H9 (cell line): ENCODE results near the gene DAB2IP. TPM values are rescaled to one million over a fixed set of nuclear protein-coding genes. Genes with fewer than 3 reads are reported as not detected.
A peak's percentile ranks its signal among the peaks of the same experiment; 100 is the strongest.

Experiments used
- DNase-seq: peaks from one replicate; pipeline ENCODE4 v3.0.0-alpha.2; 2017
- H2AFZ ChIP-seq: one replicate; pipeline ENCODE4 v1.6.1; 2013; ENCODE audit warnings: mild to moderate bottlenecking, low read length, control low read depth, moderate library complexity
- H2AK5ac ChIP-seq: 2 replicates; pipeline ENCODE4 v1.6.1; 2013; ENCODE audit warnings: low read length, control low read depth, mixed read lengths; ENCODE audit not compliant: insufficient read length
- H2BK120ac ChIP-seq: one replicate; pipeline ENCODE4 v1.6.1; 2013; ENCODE audit warnings: low read depth, mild to moderate bottlenecking, low read length, control low read depth, inconsistent platforms; ENCODE audit not compliant: poor library complexity, severe bottlenecking
- H2BK12ac ChIP-seq: 2 replicates; pipeline ENCODE4 v1.6.1; 2013; ENCODE audit warnings: low read length, control low read depth, mixed read lengths, low read depth; ENCODE audit not compliant: insufficient read length
- H2BK15ac ChIP-seq: 2 replicates; pipeline ENCODE4 v1.6.1; 2013; ENCODE audit warnings: low read depth, low read length, control low read depth
- H2BK20ac ChIP-seq: one replicate; pipeline ENCODE4 v1.6.1; 2013; ENCODE audit warnings: low read depth, mild to moderate bottlenecking, low read length, control low read depth, inconsistent platforms; ENCODE audit not compliant: poor library complexity, severe bottlenecking
- H2BK5ac ChIP-seq: 2 replicates; pipeline ENCODE4 v1.6.1; 2013; ENCODE audit warnings: low read length, control low read depth, mixed read lengths; ENCODE audit not compliant: insufficient read length
- H3K14ac ChIP-seq: 2 replicates; pipeline ENCODE4 v1.6.1; 2013; ENCODE audit warnings: low read length, control low read depth; ENCODE audit not compliant: insufficient read depth
- H3K18ac ChIP-seq: 2 replicates; pipeline ENCODE4 v1.6.1; 2013; ENCODE audit warnings: low read depth, mild to moderate bottlenecking, mixed read lengths, low read length, control low read depth; ENCODE audit not compliant: insufficient read length
- H3K23ac ChIP-seq: 2 replicates; pipeline ENCODE4 v1.6.1; 2013; ENCODE audit warnings: low read length, control low read depth, mixed read lengths, low read depth; ENCODE audit not compliant: insufficient read length
- H3K23me2 ChIP-seq: 2 replicates; pipeline ENCODE4 v1.6.1; 2013; ENCODE audit warnings: low read depth, mild to moderate bottlenecking, mixed read lengths, low read length, control low read depth; ENCODE audit not compliant: insufficient read length, poor library complexity, severe bottlenecking
- H3K27ac ChIP-seq: 2 replicates; pipeline ENCODE4 v1.5.1; 2013; ENCODE audit warnings: low read length, control low read depth, mixed read lengths, low read depth; ENCODE audit not compliant: insufficient read length
- H3K27me3 ChIP-seq: 2 replicates; pipeline ENCODE4 v1.6.1; 2013; ENCODE audit warnings: low read length, control low read depth, inconsistent platforms; ENCODE audit not compliant: insufficient read depth
- H3K4ac ChIP-seq: 2 replicates; pipeline ENCODE4 v1.6.1; 2013; ENCODE audit warnings: low read depth, mild to moderate bottlenecking, control low read depth, inconsistent platforms, low read length, moderate library complexity
- H3K4me1 ChIP-seq: 2 replicates; pipeline ENCODE4 v1.6.1; 2013; ENCODE audit warnings: low read length, control low read depth, inconsistent platforms; ENCODE audit not compliant: insufficient read depth
- H3K4me2 ChIP-seq: 2 replicates; pipeline ENCODE4 v1.6.1; 2013; ENCODE audit warnings: low read length, control low read depth, mixed read lengths; ENCODE audit not compliant: insufficient read length, insufficient read depth
- H3K56ac ChIP-seq: 2 replicates; pipeline ENCODE4 v1.6.1; 2013; ENCODE audit warnings: low read depth, mild to moderate bottlenecking, mixed read lengths, low read length, control low read depth; ENCODE audit not compliant: insufficient read length
- H3K79me1 ChIP-seq: 2 replicates; pipeline ENCODE4 v1.6.1; 2013; ENCODE audit warnings: low read depth, mild to moderate bottlenecking, moderate library complexity, low read length, control low read depth, inconsistent platforms; ENCODE audit not compliant: insufficient read depth, poor library complexity, severe bottlenecking
- H3K79me2 ChIP-seq: 2 replicates; pipeline ENCODE4 v1.6.1; 2013; ENCODE audit warnings: low read length, control low read depth, inconsistent platforms; ENCODE audit not compliant: insufficient read depth
- H3K9ac ChIP-seq: 2 replicates; pipeline ENCODE4 v1.6.1; 2013; ENCODE audit warnings: low read length, control low read depth, mixed read lengths; ENCODE audit not compliant: insufficient read length; ENCODE audit errors: extremely low read depth
- H3K9me3 ChIP-seq: one replicate; pipeline ENCODE4 v1.6.1; 2013; ENCODE audit warnings: low read depth, low read length, inconsistent platforms; ENCODE audit not compliant: control insufficient read depth
- H3T11ph ChIP-seq: one replicate; pipeline ENCODE4 v1.6.1; 2013; ENCODE audit warnings: mild to moderate bottlenecking, low read length, control low read depth, inconsistent platforms
- H4K20me1 ChIP-seq: one replicate; pipeline ENCODE4 v1.6.1; 2013; ENCODE audit not compliant: control insufficient read depth, insufficient read length, insufficient read depth
- H4K5ac ChIP-seq: 2 replicates; pipeline ENCODE4 v1.6.1; 2013; ENCODE audit warnings: low read depth, mild to moderate bottlenecking, mixed read lengths, low read length, control low read depth; ENCODE audit not compliant: insufficient read length
- H4K8ac ChIP-seq: replicated peaks from 2 replicates; pipeline ENCODE4 v1.6.1; 2013; ENCODE audit warnings: low read length, control low read depth, mixed read lengths, low read depth; ENCODE audit not compliant: insufficient read length
- H4K91ac ChIP-seq: 2 replicates; pipeline ENCODE4 v1.6.1; 2013; ENCODE audit warnings: low read depth, mild to moderate bottlenecking, moderate library complexity, mixed read lengths, low read length, control low read depth; ENCODE audit not compliant: insufficient read length
- H3K27ac Mint-ChIP-seq, 3 experiments: 2 replicates in 2 of 3; 3 replicates in 1 of 3; pipeline ENCODE4 v1.8.0; 2020 to 2021; ENCODE audit warnings: mixed read lengths in 3 of 3, mild to moderate bottlenecking in 1 of 3, moderate library complexity in 1 of 3
- H3K27me3 Mint-ChIP-seq: 2 replicates; pipeline ENCODE4 v1.8.0; 2021; ENCODE audit warnings: low read depth, mild to moderate bottlenecking, moderate library complexity, mixed read lengths
- H3K36me3 Mint-ChIP-seq, 3 experiments: 2 replicates in 2 of 3; 3 replicates in 1 of 3; pipeline ENCODE4 v1.8.0; 2020 to 2021; ENCODE audit warnings: low read depth in 3 of 3, mixed read lengths in 3 of 3; ENCODE audit not compliant: insufficient read depth in 1 of 3
- H3K4me1 Mint-ChIP-seq, 2 experiments: 2 replicates each; pipeline ENCODE4 v1.8.0; 2020; ENCODE audit warnings: mixed read lengths in 2 of 2
- H3K4me3 Mint-ChIP-seq, 2 experiments: 2 replicates in 1 of 2; 3 replicates in 1 of 2; pipeline ENCODE4 v1.8.0; 2020 to 2021; ENCODE audit warnings: mild to moderate bottlenecking in 2 of 2, mixed read lengths in 2 of 2, moderate library complexity in 1 of 2
- H3K9me3 Mint-ChIP-seq, 2 experiments: 2 replicates in 1 of 2; 3 replicates in 1 of 2; pipeline ENCODE4 v1.8.0; 2020; ENCODE audit warnings: mild to moderate bottlenecking in 2 of 2, mixed read lengths in 2 of 2, moderate library complexity in 1 of 2
- CTCF ChIP-seq: fragments of 200-600 bp; sonication (generic); conservative IDR thresholded peaks from 3 replicates; pipeline ENCODE4 v1.8.0; 2021; ENCODE audit warnings: antibody characterized with exemption, mild to moderate bottlenecking
- WGBS: extraction: QIAGEN DNeasy Blood & Tissue Kit; methylation state at CpG from one replicate; pipeline ENCODE4 v1.1.7; 2013; ENCODE audit warnings: missing lambda C conversion rate, low lambda C conversion rate, mixed read lengths; ENCODE audit not compliant: insufficient read length; ENCODE audit errors: extremely low coverage; 5-methylcytosine and 5-hydroxymethylcytosine counted together
- total RNA-seq: library from RNA; stranded (reverse); gene quantifications from 2 replicates; pipeline ENCODE4 v1.2.1, GENCODE V29; 2021

Gene DAB2IP
- total RNA-seq, 1 experiment from 2014 or later = 22.6 TPM

- no peak overlapping the region for H2BK120ac ChIP-seq
Measured at GRCh38 chr9:121765021-121765950, 113.9 kb downstream of the DAB2IP start.

More at GRCh38 chr9:121765021-121765950, 113.9 kb downstream of the DAB2IP start:
- no peak for DNase-seq
- H3K9me3 Mint-ChIP-seq = no peaks in the 10 kb centered on the region
- Histone ChIP-seq H3K79me1 (no peaks in the 10 kb centered on the region), H3K4me1 (no peaks in the 10 kb centered on the region), H4K5ac (no peak overlapping the region), H3K18ac (no peak overlapping the region), H3K56ac (no peak overlapping the region), H3K27me3 (no peaks in the 10 kb centered on the region), H2AK5ac (no peak overlapping the region), H4K20me1 (no peaks in the 10 kb centered on the region), H3K9me3 (no peaks in the 10 kb centered on the region), H4K91ac (no peak overlapping the region), H3K27ac (no peak overlapping the region), H3K14ac (no peak overlapping the region; the same call in 1 of the 2 replicates), H3K4me2 (no peak overlapping the region), H3K23ac (no peak overlapping the region), H2BK20ac (no peak overlapping the region), H2AFZ (no peak overlapping the region), H3K23me2 (no peaks in the 10 kb centered on the region), H4K8ac (no peak overlapping the region), H3K79me2 (no peaks in the 10 kb centered on the region), H2BK15ac (no peak overlapping the region), H3K9ac (no peak overlapping the region), H2BK12ac (no peak overlapping the region), H3T11ph (no peak overlapping the region), H3K4ac (no peak overlapping the region), H2BK5ac (no peak overlapping the region)
- WGBS = no CpG with 5 or more reads among the region's 8 CpGs
- peak overlapping the region in 1 of 3 experiments; percentile 63; a peak in 1 of 7 replicates for H3K27ac Mint-ChIP-seq
- TF ChIP-seq CTCF = no peak
- H3K36me3 Mint-ChIP-seq = peaks cover 28 to 53% (median 37%) of the 10 kb centered on the region in 3 experiments; a peak in 6 of 7 replicates
- H3K4me3 Mint-ChIP-seq = no peak overlapping the region
- peaks cover 0 to 3% of the 10 kb centered on the region in 2 experiments; a peak in 1 of 4 replicates for H3K4me1 Mint-ChIP-seq
- H3K27me3 Mint-ChIP-seq = no peaks in the 10 kb centered on the region; the same call in 1 of the 2 replicates
